Lower lobe of right lung (tissue), 2 donors: Measurements from ENCODE around the gene PNMA6E. TPM values are rescaled to one million over a fixed set of nuclear protein-coding genes. Genes with fewer than 3 reads are reported as not detected.
A peak's percentile ranks its signal among the peaks of the same experiment; 100 is the strongest.

Experiments
- ATAC-seq, 2 donors: fragments of 200-7000 bp; cut with Tn5 transposase; one replicate each; pipeline ENCODE4 v1.9.1; 2020 to 2022; ENCODE audit warnings: mild to moderate bottlenecking in 2 of 2, moderate library complexity in 2 of 2
- DNase-seq: peaks from one replicate; pipeline ENCODE4 v3.0.0-alpha.2; 2020
- H3K27ac ChIP-seq: fragments of 200-600 bp; one replicate; pipeline ENCODE4 v1.8.0; 2022
- H3K27me3 ChIP-seq: fragments of 200-600 bp; one replicate; pipeline ENCODE4 v1.8.0; 2022; ENCODE audit warnings: low read depth
- H3K36me3 ChIP-seq: fragments of 200-600 bp; one replicate; pipeline ENCODE4 v1.8.0; 2022; ENCODE audit warnings: mild to moderate bottlenecking
- H3K4me1 ChIP-seq: fragments of 200-600 bp; one replicate; pipeline ENCODE4 v1.8.0; 2022
- H3K4me3 ChIP-seq: fragments of 200-600 bp; one replicate; pipeline ENCODE4 v1.8.0; 2022; ENCODE audit warnings: mild to moderate bottlenecking
- H3K9me3 ChIP-seq: fragments of 200-600 bp; one replicate; pipeline ENCODE4 v1.8.0; 2022
- CTCF ChIP-seq: fragments of 200-600 bp; IDR thresholded peaks from one replicate; pipeline ENCODE4 v1.8.0; 2022; ENCODE audit warnings: antibody characterized with exemption, mild to moderate bottlenecking
- intact Hi-C: fragments of 100-400 bp; cut with DNase I; formaldehyde crosslinking; loops from one replicate; pipeline ENCODE4 v1.11.0; 2022
- total RNA-seq: library from RNA; stranded (reverse); fragmentation: NEBNext Ultra II Directional; extraction: Animal tissue kit (Norgen Biotek cat#: 25700); gene quantifications from one replicate; pipeline ENCODE4 v1.2.1, GENCODE V29; 2021
- donor health status: DM: no; HTN: yes; CAD: no; lungs with severe emphysema.

The PNMA6E gene
- total RNA-seq, 1 donor from 2014 or later = not detected

GRCh38 chrX:153382563-153383482, 18.3 kb downstream of the PNMA6E start:
- H3K4me3 ChIP-seq = no peak overlapping the region

DNA sequence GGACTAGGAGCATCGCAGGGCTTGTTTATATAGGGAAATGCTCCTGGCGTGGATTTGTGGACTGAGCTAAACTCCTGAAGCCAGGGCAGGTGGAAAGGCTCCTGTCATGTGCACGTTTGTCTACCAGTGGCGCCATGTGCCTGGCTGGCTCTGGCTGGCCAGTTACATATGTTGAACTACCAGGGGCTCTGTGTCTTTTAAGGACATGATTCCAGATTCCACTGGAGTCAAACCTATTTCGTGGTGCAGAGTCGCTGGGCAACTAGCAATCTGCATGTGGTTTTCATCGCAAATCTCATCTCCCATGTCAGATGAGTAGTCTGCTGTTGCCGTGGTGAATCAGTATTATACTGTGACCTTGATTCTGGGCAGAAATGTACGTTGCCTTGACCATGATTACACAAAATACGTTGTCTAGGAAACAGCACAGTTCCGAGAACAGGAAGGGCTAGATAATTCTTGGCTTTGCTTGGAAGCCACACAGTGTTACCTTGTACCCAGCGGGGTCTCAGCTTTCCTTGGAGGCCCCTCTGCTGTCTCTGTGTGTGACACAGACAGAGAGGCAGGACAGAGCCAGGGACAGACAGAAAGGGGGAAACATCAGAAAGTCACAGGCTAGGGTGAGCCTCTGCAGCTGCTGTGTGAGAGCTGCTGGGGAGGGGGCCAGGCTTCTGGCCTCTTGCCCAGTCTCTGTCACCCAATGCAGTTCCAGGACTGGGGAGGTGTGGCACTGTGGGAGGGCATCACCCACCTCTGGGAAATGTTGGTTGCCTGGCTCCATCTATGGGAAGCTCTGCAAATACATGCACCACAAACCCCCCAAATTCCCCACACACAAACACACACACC, 19.2 kb downstream of the PNMA6E start:
- Histone ChIP-seq H3K4me1 (no peaks in the 10 kb centered on the region), H3K27ac (peak overlapping the region; percentile 6), H3K27me3 (no peaks in the 10 kb centered on the region), H3K36me3 (no peaks in the 10 kb centered on the region), H3K4me3 (no peak overlapping the region), H3K9me3 (no peaks in the 10 kb centered on the region)
- ATAC-seq (peak; percentile 45 to 76), DNase-seq (no peak)
- intact Hi-C loops = no loop called here
- no peak for TF ChIP-seq CTCF

More at GRCh38 chrX:153382563-153383482, 18.3 kb downstream of the PNMA6E start:
- no peak for ATAC-seq
- Histone ChIP-seq H3K4me1 (no peaks in the 10 kb centered on the region), H3K27me3 (no peaks in the 10 kb centered on the region), H3K27ac (no peak overlapping the region), H3K9me3 (no peaks in the 10 kb centered on the region), H3K36me3 (no peaks in the 10 kb centered on the region)
- DNase-seq = no peak
- intact Hi-C loops = no loop called here
- no peak for TF ChIP-seq CTCF

DNA sequence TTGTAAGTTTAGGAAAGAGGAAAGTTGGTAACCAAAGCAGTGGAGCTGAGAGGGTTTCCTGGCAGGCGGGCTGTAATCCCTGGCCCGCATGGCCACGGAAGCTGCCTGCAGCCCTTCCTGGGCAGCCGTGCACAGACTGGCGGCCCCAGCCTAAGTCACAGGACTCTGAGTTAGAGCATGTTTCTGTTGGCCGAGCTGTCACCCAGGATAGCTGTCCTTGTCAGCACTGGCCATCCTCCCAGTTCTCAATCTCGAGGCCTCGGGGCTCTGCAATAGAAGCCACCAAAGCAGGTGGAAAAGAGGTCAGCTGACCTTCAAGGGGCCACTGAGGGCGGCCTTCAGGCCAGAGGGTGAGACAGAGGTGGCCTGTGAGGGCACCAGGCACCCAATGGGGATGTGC, 20.5 kb downstream of the PNMA6E start:
- no peaks in the 10 kb centered on the region for H3K27me3 ChIP-seq
- intact Hi-C loops = no loop called here
- DNase-seq (no peak), ATAC-seq (no peak)
- H3K4me3 ChIP-seq = no peak overlapping the region
- no peak overlapping the region for H3K27ac ChIP-seq
- no peaks in the 10 kb centered on the region for H3K4me1 ChIP-seq
- H3K36me3 ChIP-seq = no peaks in the 10 kb centered on the region
- no peaks in the 10 kb centered on the region for H3K9me3 ChIP-seq
- no peak for TF ChIP-seq CTCF

DNA sequence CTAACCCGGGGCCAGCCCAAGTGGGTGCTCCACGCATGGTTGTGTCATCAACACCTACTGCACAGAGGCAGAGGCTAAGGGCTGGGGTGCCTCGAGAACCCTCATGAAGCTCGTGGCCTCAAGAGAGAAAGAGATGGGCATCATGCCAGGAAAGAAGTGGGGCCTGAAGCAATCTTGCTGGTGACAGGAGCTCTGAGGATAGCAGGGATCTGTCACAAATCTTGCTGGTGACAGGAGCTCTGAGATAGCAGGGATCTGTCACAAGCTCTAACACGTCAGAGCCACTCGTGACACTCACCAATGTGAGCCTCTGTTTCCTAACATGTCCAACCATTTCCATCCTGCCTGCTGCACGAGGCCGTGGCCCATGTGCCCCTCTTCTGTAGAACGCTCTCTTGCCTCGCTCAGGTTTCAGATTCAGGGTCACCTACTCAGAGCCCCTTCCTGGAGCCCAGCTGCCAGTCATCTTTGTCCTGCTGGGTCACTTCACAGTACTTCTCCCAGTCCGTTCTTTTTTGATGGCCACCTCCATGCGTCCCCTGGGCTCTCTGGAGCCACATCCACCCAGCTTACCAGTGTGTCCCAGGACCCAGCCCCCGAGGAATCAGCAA, 21.1 kb downstream of the PNMA6E start:
- no peak overlapping the region for H3K4me3 ChIP-seq
- no peak for TF ChIP-seq CTCF
- no peaks in the 10 kb centered on the region for H3K4me1 ChIP-seq
- no peaks in the 10 kb centered on the region for H3K9me3 ChIP-seq
- no peaks in the 10 kb centered on the region for H3K36me3 ChIP-seq
- no peak for DNase-seq
- H3K27me3 ChIP-seq = no peaks in the 10 kb centered on the region
- ATAC-seq = no peak
- no peak overlapping the region for H3K27ac ChIP-seq
- intact Hi-C loops = no loop called here

DNA sequence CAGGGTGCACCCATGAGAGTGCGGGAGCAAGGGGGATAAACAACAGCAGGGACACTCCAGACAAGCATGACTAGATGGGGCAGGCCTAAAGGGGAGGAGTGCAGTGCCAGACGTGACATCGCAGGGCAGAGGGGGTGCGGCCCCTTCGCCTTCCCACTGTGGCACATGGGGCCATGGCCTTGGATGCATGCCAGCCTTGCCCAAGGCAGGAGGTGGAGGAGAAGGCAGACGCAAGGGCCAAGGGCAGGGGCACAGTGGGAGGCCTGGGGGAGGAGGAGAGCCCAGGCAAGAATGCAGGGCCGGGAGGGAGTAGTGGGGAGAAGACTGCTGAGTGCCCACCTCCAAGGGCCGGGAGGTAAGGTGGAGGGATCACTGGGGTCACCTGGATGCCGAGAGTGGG, 21.6 kb downstream of the PNMA6E start:
- no peak for DNase-seq
- H3K36me3 ChIP-seq = no peaks in the 10 kb centered on the region
- no peak overlapping the region for H3K27ac ChIP-seq
- ATAC-seq = no peak
- no peak overlapping the region for H3K4me3 ChIP-seq
- no peaks in the 10 kb centered on the region for H3K27me3 ChIP-seq
- H3K9me3 ChIP-seq = no peaks in the 10 kb centered on the region
- intact Hi-C loops = no loop called here
- H3K4me1 ChIP-seq = no peaks in the 10 kb centered on the region
- no peak for TF ChIP-seq CTCF
